ENCODE results near the gene TAF1B. TPM values are rescaled to one million over a fixed set of nuclear protein-coding genes. Genes with fewer than 3 reads are reported as not detected.

The TAF1B gene
- total RNA-seq, 1 donor: 29.8 TPM

DNA sequence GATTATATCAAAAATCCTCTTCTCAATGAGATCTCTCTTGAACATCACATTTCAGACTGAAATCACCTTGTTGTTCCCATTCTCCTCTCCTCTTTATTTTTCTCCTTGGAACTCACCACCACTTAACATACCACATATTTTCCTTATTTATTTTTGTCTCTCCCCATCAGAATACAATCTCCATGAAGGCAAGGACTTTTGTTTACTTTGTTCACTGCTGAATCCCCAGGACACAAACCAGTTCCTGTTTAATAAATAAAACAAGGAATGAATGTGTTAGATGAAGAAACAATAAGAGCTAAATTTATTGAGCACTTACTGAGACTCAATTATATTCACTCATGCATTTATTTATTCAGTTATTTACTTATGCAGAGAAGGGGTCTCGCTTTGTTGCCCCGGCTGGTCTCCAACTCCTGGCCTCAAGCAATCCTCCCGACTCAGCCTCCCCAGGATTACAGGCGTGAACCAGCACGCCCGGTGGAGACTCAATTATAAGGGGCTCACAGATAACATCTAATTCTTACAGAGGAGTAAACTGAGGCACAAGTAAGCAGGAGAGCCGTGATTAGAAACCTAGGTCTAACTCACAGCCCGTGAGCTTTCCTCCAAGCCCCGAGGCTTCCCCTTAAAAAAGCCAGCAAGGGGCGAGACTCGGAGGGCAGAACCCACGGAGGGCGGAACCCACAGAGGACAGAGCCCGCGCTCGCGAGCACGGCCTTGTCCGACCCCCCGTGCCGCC is 616 bp upstream of the TAF1B start:
- no peak for DNase-seq (ENCODE audit: low read depth)
- TF ChIP-seq, protein P1, sequence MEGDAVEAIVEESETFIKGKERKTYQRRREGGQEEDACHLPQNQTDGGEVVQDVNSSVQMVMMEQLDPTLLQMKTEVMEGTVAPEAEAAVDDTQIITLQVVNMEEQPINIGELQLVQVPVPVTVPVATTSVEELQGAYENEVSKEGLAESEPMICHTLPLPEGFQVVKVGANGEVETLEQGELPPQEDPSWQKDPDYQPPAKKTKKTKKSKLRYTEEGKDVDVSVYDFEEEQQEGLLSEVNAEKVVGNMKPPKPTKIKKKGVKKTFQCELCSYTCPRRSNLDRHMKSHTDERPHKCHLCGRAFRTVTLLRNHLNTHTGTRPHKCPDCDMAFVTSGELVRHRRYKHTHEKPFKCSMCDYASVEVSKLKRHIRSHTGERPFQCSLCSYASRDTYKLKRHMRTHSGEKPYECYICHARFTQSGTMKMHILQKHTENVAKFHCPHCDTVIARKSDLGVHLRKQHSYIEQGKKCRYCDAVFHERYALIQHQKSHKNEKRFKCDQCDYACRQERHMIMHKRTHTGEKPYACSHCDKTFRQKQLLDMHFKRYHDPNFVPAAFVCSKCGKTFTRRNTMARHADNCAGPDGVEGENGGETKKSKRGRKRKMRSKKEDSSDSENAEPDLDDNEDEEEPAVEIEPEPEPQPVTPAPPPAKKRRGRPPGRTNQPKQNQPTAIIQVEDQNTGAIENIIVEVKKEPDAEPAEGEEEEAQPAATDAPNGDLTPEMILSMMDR (IDR thresholded peaks at IDR 0.05; ENCODE audit: insufficient read depth, low read depth, low read length): no peak
- peak overlapping the region; percentile 78 for H3K4me3 ChIP-seq (ENCODE audit: low read depth, low read length)

DNA sequence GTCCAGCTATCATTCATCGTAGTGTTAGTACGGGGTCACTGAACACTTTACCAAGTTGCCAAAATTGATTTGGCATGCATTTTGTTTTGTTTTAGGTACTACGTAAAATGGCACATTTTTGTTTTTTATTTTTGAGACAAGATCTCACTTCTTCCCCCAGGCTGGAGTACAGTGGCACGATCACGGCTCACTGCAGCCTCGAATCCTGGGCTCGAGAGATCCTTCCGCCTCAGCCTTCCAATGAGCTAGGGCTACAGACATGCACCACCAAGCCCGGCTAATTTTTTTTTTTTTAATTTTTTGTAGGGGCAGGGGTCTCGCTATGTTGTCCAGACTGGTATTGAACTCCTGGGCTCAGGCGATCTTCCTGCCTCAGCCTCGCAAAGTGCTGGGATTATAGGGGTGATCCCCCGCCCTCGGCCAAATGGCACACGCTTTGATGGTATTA is 786 bp downstream of the TAF1B start:
- peak overlapping the region; percentile 78 for H3K4me3 ChIP-seq (ENCODE audit: low read depth, low read length)
- DNase-seq (ENCODE audit: low read depth): peak; percentile 46
- TF ChIP-seq, protein P1 (IDR thresholded peaks at IDR 0.05; ENCODE audit: insufficient read depth, low read depth, low read length): no peak

DNA sequence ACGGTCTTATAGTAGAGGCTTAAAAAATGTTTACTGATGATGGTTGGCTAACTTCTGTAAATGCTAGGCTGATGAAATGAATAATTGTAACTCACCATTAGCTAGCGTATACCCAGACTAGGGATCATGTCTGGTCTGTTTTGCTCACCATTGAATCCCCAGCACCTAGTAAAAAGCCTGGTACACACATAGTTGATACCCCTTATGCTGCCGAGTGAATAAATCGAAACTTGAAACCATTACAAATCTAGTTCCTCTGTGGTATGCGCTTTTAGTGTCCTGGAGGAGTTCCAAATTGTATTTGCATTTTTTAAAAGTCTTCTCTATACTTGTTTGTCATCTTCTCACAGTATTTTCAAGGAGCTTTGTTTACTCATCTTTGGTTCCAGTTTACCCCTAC is 1.3 kb downstream of the TAF1B start:
- H3K4me3 ChIP-seq (ENCODE audit: low read depth, low read length): peak overlapping the region; percentile 78
- DNase-seq (ENCODE audit: low read depth): peak; percentile 52
- TF ChIP-seq, protein P1 (IDR thresholded peaks at IDR 0.05; ENCODE audit: insufficient read depth, low read depth, low read length): no peak

DNA sequence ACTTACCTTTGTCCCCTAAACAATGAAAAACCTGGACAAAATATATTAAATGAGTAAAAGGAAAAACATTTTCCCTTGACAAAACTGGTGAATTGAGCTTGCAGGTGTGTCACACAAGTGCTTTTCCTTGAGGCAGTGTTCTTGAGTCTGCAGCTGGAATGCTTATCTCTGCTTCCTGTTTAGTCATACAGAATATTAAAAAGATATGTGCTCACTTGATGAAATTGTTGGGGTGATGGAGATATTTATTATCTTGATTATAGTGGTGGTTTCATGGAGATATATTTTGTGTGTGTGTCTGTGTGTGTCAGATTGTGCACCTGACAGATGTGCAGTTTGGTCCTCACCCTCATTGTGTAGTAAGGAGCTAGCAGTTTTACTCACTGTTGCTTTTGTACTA is 3.3 kb downstream of the TAF1B start:
- TF ChIP-seq, protein P1 (IDR thresholded peaks at IDR 0.05; ENCODE audit: insufficient read depth, low read depth, low read length): no peak
- H3K4me3 ChIP-seq (ENCODE audit: low read depth, low read length): no peak overlapping the region
- peak; percentile 46 for DNase-seq (ENCODE audit: low read depth)

GRCh38 chr2:9847140-9847539 is 3.9 kb downstream of the TAF1B start:
- TF ChIP-seq, protein P1 (IDR thresholded peaks at IDR 0.05; ENCODE audit: insufficient read depth, low read depth, low read length): no peak
- H3K4me3 ChIP-seq (ENCODE audit: low read depth, low read length): no peak overlapping the region
- DNase-seq (ENCODE audit: low read depth): peak; percentile 53

DNA sequence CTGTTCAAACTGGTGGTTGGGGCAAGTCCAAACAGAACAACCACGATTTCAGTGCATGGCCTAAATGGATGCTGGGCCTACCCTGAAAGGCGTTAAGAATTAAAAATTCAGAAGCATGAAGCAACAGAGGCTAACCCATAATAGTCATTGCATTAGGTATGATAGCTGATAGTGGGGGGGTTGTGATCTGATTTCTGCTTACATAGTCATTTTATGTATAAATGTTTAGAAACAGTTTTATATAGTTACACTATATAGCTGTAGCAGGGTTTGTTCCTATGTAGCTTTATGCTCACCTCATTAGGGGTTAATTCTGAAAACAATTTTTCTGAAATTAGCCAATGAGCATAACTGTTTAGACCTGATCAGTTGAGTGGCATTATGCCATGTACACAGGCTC is 9.6 kb downstream of the TAF1B start:
- TF ChIP-seq, protein P1 (IDR thresholded peaks at IDR 0.05; ENCODE audit: insufficient read depth, low read depth, low read length): no peak
- H3K4me3 ChIP-seq (ENCODE audit: low read depth, low read length): no peak overlapping the region
- DNase-seq (ENCODE audit: low read depth): no peak
